C4-2B (cell line): ENCODE data around the gene SPACDR.

ENCODE experiments used
- H3K27ac ChIP-seq: fragments of 450-650 bp; 2 replicates; pipeline ENCODE4 v1.5.1; 2017
- ZFX ChIP-seq: fragments of 450-650 bp; IDR thresholded peaks from 2 replicates; pipeline ENCODE4 v1.6.1; 2017
- TF ChIP-seq, protein P1 (sequence below): fragments of 450-650 bp; conservative IDR thresholded peaks from 2 replicates; pipeline ENCODE4 v1.5.1; 2017; ENCODE audit warnings: mild to moderate bottlenecking

Gene SPACDR

DNA sequence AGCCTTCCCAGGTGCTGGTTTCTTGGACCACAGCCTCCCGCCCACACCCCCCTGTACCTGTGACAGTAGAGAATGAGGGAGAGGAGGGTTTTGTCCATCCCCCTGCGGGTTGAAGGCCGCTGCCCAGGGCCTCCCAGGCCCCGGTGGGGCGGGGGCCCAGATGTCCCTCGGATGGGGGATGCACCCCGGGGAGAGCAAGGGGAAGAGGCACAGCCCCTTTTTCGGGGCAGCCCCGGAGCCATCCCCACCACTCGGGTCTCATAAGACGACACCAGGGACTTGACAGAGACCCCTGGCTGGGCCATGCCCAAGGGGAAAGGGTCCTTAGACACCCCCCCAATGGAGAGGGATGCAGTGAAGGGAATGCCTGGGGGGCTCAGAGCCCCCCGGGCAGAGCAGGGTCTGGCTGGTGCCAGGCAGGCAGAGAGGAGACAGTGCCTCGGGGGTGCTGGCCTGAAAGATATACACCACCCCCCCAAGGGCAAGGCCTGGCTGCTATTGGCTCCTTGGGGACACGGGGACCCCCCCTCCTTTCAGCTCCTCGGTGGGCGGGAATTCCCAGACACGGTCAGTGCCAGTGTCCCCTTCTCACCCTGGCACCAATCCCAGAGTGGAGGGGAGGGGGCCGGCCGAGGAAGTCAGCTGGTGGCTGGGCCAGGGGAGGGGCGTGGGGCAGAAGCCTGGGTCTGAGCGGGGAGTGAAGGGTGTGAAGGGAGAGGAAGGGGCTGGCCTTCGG is 3.7 kb upstream of the SPACDR start:
- TF ChIP-seq, protein P1, sequence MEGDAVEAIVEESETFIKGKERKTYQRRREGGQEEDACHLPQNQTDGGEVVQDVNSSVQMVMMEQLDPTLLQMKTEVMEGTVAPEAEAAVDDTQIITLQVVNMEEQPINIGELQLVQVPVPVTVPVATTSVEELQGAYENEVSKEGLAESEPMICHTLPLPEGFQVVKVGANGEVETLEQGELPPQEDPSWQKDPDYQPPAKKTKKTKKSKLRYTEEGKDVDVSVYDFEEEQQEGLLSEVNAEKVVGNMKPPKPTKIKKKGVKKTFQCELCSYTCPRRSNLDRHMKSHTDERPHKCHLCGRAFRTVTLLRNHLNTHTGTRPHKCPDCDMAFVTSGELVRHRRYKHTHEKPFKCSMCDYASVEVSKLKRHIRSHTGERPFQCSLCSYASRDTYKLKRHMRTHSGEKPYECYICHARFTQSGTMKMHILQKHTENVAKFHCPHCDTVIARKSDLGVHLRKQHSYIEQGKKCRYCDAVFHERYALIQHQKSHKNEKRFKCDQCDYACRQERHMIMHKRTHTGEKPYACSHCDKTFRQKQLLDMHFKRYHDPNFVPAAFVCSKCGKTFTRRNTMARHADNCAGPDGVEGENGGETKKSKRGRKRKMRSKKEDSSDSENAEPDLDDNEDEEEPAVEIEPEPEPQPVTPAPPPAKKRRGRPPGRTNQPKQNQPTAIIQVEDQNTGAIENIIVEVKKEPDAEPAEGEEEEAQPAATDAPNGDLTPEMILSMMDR: no peak
- no peak for TF ChIP-seq ZFX
- no peak overlapping the region for H3K27ac ChIP-seq

DNA sequence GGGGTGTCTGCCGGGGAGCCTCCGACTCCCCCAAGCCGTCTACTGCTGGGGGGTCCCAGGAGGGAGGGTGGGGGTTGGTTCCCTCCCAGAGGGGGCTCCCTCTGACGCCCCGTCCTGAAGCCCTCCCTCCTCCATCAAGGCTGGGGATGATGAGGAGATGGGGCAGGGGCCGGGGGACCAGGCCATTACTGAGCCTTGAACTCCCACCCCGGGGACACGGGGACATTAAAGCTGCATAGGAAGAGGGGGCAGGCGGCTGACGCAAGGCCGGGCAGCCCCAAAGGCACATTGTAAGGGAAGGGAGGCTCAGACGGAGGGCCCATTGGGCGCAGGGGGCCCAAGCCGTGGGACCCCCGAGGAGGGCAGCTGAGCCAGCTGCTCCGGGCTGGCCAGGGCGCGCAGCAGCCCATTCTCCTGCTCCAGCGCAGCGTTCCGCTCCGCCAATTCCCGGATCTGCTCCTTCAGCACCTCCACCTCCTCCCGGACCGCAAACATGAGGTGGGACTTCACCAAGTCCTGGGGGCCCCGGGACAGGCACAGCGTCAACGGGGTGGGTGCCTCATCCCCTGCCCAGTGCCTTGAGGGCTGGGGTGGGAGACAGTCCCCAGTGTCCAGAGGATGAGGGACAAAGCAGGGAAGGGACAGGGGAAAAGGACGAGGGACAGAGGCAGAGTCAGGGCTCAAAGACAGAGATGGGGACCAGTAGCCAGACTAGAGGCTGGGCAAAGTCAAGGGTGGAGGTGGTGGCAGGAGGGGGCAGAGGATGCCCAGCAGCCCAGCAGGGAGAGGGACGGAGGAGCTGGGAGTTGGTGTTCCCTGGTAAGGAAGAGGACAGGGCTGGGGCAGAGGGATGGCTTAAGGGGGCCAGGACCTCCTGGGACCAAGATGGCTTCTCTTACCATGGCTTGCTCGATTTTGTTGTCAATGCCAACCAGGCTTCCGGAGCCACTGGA is 2.9 kb upstream of the SPACDR start:
- H3K27ac ChIP-seq: no peak overlapping the region
- TF ChIP-seq ZFX: no peak
- TF ChIP-seq, protein P1: no peak

DNA sequence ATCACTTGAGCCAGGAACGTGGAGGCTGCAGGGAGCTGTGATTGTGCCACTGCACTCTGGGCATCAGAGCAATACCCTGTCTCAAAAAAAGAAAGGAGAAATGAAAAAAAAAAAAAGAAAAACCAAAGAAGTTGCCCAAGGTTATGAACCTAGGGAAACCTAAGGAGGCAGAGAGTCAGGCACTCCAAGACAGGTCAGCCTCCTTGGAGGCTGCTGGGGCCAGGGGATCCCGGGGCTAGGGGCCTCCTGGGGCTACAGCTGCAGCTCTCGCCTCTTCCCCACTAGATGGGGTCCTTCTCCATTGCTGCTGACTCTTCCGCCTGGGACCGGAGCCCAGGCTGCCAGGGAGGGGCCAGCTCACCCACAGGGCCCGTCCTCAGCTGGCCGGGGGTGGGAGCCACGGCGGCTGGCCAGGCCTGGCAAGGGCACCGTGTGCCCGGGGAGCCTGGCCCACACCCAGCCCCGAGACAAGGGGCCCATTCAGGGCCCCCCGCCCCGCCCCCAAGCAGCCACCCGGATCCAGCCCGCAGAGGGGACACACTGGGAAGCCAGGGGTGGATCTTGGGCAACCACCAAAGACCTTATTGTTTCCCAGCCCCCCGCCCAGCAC is 1.7 kb upstream of the SPACDR start:
- 0 out of 2 replicates have a peak overlapping the region, but pooled peaks have one; percentile 0 for H3K27ac ChIP-seq
- no peak for TF ChIP-seq ZFX
- TF ChIP-seq, protein P1: peak; percentile 81

DNA sequence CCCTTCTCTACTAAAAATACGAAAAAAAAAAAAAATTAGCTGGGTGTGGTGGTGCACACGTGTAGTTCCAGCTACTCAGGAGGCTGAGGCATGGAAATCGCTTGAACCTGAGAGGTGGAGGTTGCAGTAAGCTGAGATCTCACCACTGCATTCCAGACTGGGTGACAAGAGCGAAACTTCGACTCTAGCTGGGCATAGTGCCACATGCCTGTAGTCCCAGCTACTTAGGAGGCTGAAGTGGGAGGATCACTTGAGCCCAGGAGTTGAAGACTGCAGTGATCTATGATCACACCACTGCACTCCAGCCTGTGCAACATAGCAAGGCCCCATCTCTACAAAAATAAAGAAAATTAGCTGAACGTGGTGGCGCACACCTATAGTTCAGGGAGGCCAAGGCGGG is 1.2 kb upstream of the SPACDR start:
- TF ChIP-seq, protein P1: no peak
- no peak for TF ChIP-seq ZFX
- 0 out of 2 replicates have a peak overlapping the region, but pooled peaks have one; percentile 0 for H3K27ac ChIP-seq

DNA sequence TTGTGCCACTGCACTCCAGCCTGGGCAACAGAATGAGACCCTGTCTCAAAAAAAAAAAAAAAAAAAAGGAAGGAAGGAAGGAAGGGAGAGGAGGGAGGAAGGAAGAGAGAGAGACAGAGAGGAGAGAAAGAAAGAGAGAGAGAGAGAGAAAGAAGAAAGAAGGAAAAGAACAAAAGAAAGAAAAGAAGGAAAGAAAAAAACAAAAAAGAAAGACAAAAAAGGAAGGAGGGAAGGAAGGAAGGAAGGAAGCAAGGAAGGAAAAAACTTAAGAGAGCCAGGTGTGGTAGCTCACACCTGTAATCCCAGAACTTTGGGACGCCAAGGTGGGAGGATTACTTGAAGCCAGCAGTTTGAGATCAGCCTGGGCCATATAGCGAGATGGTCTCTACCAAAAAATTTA is 731 bp upstream of the SPACDR start:
- no peak for TF ChIP-seq ZFX
- TF ChIP-seq, protein P1: no peak
- H3K27ac ChIP-seq: no peak overlapping the region

DNA sequence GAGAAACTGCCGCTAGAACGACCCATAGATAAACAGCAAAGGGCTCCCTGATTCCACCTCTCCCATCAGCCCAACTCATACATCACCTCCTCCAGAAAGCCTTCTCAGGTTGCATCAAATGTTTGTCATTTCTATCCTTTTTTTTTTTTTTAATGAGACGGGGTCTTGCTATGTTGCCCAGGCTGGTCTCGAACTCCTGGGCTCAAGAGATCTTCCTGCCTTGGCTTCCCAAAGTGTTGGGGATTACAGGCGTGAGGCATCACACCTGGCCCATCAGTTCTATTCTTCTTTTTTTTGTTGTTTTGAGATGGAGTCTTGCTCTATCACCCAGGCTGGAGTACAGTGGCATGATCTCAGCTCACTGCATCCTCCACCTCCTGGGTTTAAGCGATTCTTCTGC is 7.0 kb downstream of the SPACDR start:
- H3K27ac ChIP-seq: no peak overlapping the region
- TF ChIP-seq, protein P1: no peak
- no peak for TF ChIP-seq ZFX
